Mammary epithelial cell (primary cell): Measurements from ENCODE around the gene STAMBP.

Experiments
- EZH2 ChIP-seq: IDR thresholded peaks from 2 replicates; pipeline ENCODE4 v1.6.1; 2012; ENCODE audit warnings: low read length, inconsistent platforms, borderline replicate concordance
- TF ChIP-seq, protein P1 (sequence below), 2 donors: IDR thresholded peaks in 1 of 2; conservative IDR thresholded peaks in 1 of 2; 2 replicates each; pipeline ENCODE4 v1.5.1; 2011 to 2012; ENCODE audit warnings: inconsistent platforms in 2 of 2, low read length in 2 of 2, mild to moderate bottlenecking in 2 of 2, control low read depth in 1 of 2, low read depth in 1 of 2; ENCODE audit not compliant: insufficient read depth in 1 of 2; ENCODE audit errors: extremely low read depth in 1 of 2

DNA sequence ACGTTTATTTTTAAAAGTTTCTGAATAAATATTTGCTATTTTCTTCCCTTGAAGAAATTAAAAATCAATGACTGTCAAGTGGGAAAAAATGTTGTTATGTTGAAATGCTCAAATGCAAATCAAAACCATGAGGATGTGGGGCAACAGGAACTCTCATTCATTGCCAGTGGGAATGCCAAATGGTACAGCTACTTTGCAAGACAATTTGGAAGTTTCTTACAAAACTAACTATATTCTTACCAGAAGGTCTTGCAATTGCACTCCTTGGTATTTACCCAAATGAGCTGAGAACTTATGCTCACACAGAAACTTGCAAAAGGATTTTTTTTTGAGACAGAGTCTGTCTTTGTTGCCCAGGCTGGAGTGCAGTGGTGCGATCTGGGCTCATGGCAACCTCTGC lies 56.6 kb downstream of the STAMBP start:
- TF ChIP-seq, protein P1, sequence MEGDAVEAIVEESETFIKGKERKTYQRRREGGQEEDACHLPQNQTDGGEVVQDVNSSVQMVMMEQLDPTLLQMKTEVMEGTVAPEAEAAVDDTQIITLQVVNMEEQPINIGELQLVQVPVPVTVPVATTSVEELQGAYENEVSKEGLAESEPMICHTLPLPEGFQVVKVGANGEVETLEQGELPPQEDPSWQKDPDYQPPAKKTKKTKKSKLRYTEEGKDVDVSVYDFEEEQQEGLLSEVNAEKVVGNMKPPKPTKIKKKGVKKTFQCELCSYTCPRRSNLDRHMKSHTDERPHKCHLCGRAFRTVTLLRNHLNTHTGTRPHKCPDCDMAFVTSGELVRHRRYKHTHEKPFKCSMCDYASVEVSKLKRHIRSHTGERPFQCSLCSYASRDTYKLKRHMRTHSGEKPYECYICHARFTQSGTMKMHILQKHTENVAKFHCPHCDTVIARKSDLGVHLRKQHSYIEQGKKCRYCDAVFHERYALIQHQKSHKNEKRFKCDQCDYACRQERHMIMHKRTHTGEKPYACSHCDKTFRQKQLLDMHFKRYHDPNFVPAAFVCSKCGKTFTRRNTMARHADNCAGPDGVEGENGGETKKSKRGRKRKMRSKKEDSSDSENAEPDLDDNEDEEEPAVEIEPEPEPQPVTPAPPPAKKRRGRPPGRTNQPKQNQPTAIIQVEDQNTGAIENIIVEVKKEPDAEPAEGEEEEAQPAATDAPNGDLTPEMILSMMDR (conservative IDR thresholded peaks at IDR 0.05 in 1 of 2, IDR thresholded peaks at IDR 0.05 in 1 of 2; ENCODE audit: extremely low read depth in 1 of 2, insufficient read depth in 1 of 2, low read depth in 1 of 2, low read length in 2 of 2): no peak
- TF ChIP-seq EZH2: no peak
